HL-60 (cell line): ENCODE results near the gene PILRB.
"Not testable (repeated sequence)": the region's sequence is repeated elsewhere in the genome, so short reads cannot be mapped to it uniquely, and the experiment has no call there.

Source experiments
- DNase-seq, 2 experiments: peaks; one replicate each; pipeline ENCODE4 v3.0.0-alpha.2; 2010 to 2020; ENCODE audit warnings: low read depth in 1 of 2, low spot score in 1 of 2
- H3K27ac ChIP-seq: fragments of 250-450 bp; sonication (Bioruptor Pico); replicated peaks from 2 replicates; pipeline ENCODE4 v1.5.1; 2020; ENCODE audit warnings: mild to moderate bottlenecking, moderate library complexity
- H3K27me3 ChIP-seq: fragments of 250-450 bp; sonication (Bioruptor Pico); 2 replicates; pipeline ENCODE4 v1.5.1; 2021; ENCODE audit warnings: mild to moderate bottlenecking, moderate library complexity; ENCODE audit not compliant: insufficient read depth, poor library complexity, severe bottlenecking
- H3K4me3 ChIP-seq: replicated peaks from 2 replicates; pipeline ENCODE4 v1.5.1; 2011; ENCODE audit warnings: mild to moderate bottlenecking, control low read depth, low read length; ENCODE audit not compliant: insufficient read depth
- GABPA ChIP-seq: IDR thresholded peaks from 2 replicates; pipeline ENCODE4 v1.6.1; 2012; ENCODE audit warnings: low read depth
- POLR2AphosphoS5 ChIP-seq: IDR thresholded peaks from 2 replicates; pipeline ENCODE4 v1.6.1; 2012; ENCODE audit warnings: low read depth
- SPI1 ChIP-seq: IDR thresholded peaks from 2 replicates; pipeline ENCODE4 v1.6.1; 2012; ENCODE audit warnings: low read depth, mild to moderate bottlenecking, borderline replicate concordance
- TF ChIP-seq, protein P1 (sequence below): IDR thresholded peaks from 2 replicates; pipeline ENCODE4 v1.6.1; 2012; ENCODE audit warnings: low read depth; ENCODE audit not compliant: insufficient replicate concordance
- TF ChIP-seq, protein P2 (sequence below): IDR thresholded peaks from one replicate; pipeline ENCODE4 v1.5.1; 2011; ENCODE audit warnings: low read length, control low read depth, inconsistent platforms; ENCODE audit not compliant: insufficient read depth

PILRB gene

DNA sequence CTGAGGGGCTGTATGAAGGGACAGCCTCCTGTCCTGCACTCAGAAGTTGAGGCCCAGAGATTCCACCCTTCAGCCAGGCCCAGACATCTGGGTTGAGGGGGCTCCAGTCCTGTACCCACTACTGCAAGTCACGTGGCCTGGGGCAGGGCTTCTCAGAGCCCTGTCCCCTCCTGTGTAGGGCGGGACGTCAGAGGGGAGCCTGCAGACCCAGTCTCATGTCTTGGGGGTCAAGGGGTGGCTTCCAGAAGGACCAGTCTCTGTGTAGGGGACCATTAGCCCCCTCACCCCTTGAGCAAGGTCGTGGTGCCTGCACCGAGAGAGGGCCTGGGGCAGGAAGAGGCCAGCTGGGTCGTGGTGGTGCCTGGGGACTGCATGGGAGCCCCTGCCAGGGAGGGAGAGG, 14.8 kb downstream of the PILRB start:
- Histone ChIP-seq H3K27me3 (no peaks in the 10 kb centered on the region), H3K4me3 (no peak overlapping the region; the same call in 1 of the 2 replicates), H3K27ac (peak overlapping the region; percentile 88)
- no peak for DNase-seq
- no peak for TF ChIP-seq GABPA
- TF ChIP-seq, protein P1, sequence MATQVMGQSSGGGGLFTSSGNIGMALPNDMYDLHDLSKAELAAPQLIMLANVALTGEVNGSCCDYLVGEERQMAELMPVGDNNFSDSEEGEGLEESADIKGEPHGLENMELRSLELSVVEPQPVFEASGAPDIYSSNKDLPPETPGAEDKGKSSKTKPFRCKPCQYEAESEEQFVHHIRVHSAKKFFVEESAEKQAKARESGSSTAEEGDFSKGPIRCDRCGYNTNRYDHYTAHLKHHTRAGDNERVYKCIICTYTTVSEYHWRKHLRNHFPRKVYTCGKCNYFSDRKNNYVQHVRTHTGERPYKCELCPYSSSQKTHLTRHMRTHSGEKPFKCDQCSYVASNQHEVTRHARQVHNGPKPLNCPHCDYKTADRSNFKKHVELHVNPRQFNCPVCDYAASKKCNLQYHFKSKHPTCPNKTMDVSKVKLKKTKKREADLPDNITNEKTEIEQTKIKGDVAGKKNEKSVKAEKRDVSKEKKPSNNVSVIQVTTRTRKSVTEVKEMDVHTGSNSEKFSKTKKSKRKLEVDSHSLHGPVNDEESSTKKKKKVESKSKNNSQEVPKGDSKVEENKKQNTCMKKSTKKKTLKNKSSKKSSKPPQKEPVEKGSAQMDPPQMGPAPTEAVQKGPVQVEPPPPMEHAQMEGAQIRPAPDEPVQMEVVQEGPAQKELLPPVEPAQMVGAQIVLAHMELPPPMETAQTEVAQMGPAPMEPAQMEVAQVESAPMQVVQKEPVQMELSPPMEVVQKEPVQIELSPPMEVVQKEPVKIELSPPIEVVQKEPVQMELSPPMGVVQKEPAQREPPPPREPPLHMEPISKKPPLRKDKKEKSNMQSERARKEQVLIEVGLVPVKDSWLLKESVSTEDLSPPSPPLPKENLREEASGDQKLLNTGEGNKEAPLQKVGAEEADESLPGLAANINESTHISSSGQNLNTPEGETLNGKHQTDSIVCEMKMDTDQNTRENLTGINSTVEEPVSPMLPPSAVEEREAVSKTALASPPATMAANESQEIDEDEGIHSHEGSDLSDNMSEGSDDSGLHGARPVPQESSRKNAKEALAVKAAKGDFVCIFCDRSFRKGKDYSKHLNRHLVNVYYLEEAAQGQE, result no peak
- TF ChIP-seq POLR2AphosphoS5, result no peak
- no peak for TF ChIP-seq SPI1
- TF ChIP-seq, protein P2, sequence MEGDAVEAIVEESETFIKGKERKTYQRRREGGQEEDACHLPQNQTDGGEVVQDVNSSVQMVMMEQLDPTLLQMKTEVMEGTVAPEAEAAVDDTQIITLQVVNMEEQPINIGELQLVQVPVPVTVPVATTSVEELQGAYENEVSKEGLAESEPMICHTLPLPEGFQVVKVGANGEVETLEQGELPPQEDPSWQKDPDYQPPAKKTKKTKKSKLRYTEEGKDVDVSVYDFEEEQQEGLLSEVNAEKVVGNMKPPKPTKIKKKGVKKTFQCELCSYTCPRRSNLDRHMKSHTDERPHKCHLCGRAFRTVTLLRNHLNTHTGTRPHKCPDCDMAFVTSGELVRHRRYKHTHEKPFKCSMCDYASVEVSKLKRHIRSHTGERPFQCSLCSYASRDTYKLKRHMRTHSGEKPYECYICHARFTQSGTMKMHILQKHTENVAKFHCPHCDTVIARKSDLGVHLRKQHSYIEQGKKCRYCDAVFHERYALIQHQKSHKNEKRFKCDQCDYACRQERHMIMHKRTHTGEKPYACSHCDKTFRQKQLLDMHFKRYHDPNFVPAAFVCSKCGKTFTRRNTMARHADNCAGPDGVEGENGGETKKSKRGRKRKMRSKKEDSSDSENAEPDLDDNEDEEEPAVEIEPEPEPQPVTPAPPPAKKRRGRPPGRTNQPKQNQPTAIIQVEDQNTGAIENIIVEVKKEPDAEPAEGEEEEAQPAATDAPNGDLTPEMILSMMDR, result no peak

DNA sequence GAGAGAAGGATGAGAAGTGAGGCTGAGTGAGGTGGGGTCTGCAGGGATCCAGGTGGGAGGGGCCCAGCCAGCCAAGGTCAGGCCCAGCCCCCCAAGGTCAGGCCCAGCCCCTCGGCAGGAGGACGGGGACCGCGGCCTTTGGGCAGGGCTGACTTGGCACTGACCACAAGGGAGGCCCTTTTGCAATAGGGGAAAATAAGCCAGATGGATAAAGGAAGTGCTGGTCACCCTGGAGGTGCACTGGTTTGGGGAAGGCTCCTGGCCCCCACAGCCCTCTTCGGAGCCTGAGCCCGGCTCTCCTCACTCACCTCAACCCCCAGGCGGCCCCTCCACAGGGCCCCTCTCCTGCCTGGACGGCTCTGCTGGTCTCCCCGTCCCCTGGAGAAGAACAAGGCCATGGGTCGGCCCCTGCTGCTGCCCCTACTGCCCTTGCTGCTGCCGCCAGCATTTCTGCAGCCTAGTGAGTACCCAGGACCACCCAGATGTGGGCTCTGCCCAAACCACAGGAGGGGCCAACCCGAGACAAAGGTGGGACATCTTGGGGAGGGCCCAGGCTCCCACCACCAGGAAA, 15.4 kb downstream of the PILRB start, which contains the start of gene PILRA:
PILRA (plus strand) TSS at position 227 of the 571 bp plus-strand sequence; CDS start at position 397, 170 bp downstream.
- Histone ChIP-seq H3K4me3 (peak within 1 kb of the TSS; percentile 33), H3K27me3 (no peaks in the 10 kb centered on the region), H3K27ac (peak within 1 kb of the TSS; percentile 88)
- peak; percentile 65 to 75 for DNase-seq
- TF ChIP-seq SPI1, result peak; percentile 78
- TF ChIP-seq, protein P2, result no peak
- TF ChIP-seq GABPA, result no peak
- TF ChIP-seq POLR2AphosphoS5, result peak; percentile 30; the same call in 1 of the 2 replicates
- TF ChIP-seq, protein P1, result no peak

DNA sequence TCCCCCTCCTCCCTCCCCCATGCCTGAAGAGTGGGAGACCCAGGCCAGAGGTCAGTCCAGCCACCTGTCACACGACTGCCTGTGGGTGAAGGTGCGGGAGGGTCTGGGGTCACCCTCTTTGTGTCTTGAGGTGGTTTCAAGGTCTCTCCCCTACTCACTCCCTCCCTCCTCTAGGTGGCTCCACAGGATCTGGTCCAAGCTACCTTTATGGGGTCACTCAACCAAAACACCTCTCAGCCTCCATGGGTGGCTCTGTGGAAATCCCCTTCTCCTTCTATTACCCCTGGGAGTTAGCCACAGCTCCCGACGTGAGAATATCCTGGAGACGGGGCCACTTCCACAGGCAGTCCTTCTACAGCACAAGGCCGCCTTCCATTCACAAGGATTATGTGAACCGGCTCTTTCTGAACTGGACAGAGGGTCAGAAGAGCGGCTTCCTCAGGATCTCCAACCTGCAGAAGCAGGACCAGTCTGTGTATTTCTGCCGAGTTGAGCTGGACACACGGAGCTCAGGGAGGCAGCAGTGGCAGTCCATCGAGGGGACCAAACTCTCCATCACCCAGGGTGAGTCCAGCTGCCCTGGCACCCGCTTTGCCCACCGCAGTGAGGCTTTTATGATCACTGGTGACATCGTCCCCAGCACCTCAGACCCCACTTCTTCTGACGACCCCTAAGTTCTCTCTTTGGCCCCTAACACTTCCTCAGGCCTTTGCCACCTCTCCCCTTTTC, 16.1 kb downstream of the PILRB start:
- not testable (repeated sequence) for H3K27me3 ChIP-seq, DNase-seq
- Histone ChIP-seq H3K4me3 (peak overlapping the region; percentile 33), H3K27ac (peak overlapping the region; percentile 88)

DNA sequence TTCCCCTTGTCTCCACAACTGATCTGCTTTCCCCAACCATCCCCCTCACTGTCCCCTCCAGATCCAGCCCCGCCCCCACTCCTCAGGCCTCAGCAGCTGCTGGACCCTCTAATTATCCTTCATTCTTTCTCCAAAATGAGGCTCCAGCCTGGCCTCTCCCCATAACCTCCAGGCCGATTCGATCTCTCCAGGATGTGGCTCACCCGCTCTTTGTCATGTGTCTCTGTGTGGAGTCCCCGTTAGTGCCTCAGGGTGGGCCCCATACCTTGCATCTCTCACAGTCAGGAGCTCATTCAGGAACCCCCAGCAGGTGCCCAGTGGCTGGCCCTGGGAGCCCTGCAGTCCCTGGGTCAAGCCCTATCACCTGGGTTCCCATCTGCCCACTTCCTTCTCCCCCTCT, 16.7 kb downstream of the PILRB start:
- H3K27ac ChIP-seq, result no peak overlapping the region
- TF ChIP-seq SPI1, result no peak
- TF ChIP-seq, protein P2, result no peak
- TF ChIP-seq GABPA, result no peak
- TF ChIP-seq POLR2AphosphoS5, result no peak
- TF ChIP-seq, protein P1, result no peak
- H3K27me3 ChIP-seq, result no peaks in the 10 kb centered on the region
- DNase-seq, result no peak
- peak overlapping the region; percentile 33 for H3K4me3 ChIP-seq
